ENCODE results near the gene HES2.

- TF ChIP-seq POLR2A (IDR thresholded peaks at IDR 0.05) (no peak), CTCF (IDR thresholded peaks at IDR 0.05) (no peak)
These were observed 7.2 kb upstream of the HES2 start for GRCh38 chr1:6426972-6427350.

Measured in adrenal gland (tissue), 5 donors.